CD4-positive, CD25-positive, alpha-beta regulatory T cell (primary cell): ENCODE data around the gene PRR22. TPM values are rescaled to one million over a fixed set of nuclear protein-coding genes. Genes with fewer than 3 reads are reported as not detected.

ENCODE experiments used
- ATAC-seq, 2 donors: fragments of 150-1000 bp; cut with Tn5 transposase; one replicate each; pipeline ENCODE4 v1.10.0; 2021; ENCODE audit warnings: low read depth in 2 of 2, moderate number of reproducible peaks in 2 of 2, moderate library complexity in 1 of 2
- DNase-seq, 3 donors: peaks; one replicate each; pipeline versions ENCODE4 v3.0.0 to v3.0.0-alpha.2; 2012 to 2022; ENCODE audit warnings: mixed read lengths in 1 of 3
- H3K27ac ChIP-seq: one replicate; pipeline ENCODE4 v1.7.0; 2013; ENCODE audit warnings: mild to moderate bottlenecking, low read length; ENCODE audit not compliant: insufficient read depth, poor library complexity, severe bottlenecking
- H3K27me3 ChIP-seq: one replicate; pipeline ENCODE4 v1.7.0; 2013; ENCODE audit warnings: low read length; ENCODE audit not compliant: control insufficient read depth, insufficient read depth
- H3K36me3 ChIP-seq: one replicate; pipeline ENCODE4 v1.7.0; 2013; ENCODE audit warnings: mild to moderate bottlenecking, low read length, moderate library complexity; ENCODE audit not compliant: control insufficient read depth, insufficient read depth
- H3K4me1 ChIP-seq: 2 replicates; pipeline ENCODE4 v1.7.0; 2013; ENCODE audit warnings: mild to moderate bottlenecking, low read length; ENCODE audit not compliant: insufficient read depth, control insufficient read depth, poor library complexity, severe bottlenecking
- H3K4me3 ChIP-seq: one replicate; pipeline ENCODE4 v1.7.0; 2013; ENCODE audit warnings: low read depth, mild to moderate bottlenecking, low read length, moderate library complexity
- H3K9me3 ChIP-seq, 2 experiments: 1 replicate in 1 of 2; 2 replicates in 1 of 2; pipeline ENCODE4 v1.7.0; 2013; ENCODE audit warnings: low read length in 2 of 2, mild to moderate bottlenecking in 1 of 2, moderate library complexity in 1 of 2; ENCODE audit not compliant: control insufficient read depth in 2 of 2
- H3K27ac Mint-ChIP-seq, 3 donors: one replicate each; pipeline ENCODE4 v1.8.0; 2020 to 2022; ENCODE audit warnings: mild to moderate bottlenecking in 3 of 3, mixed read lengths in 3 of 3, moderate library complexity in 2 of 3
- H3K27me3 Mint-ChIP-seq: one replicate; pipeline ENCODE4 v1.8.0; 2022; ENCODE audit warnings: mild to moderate bottlenecking, mixed read lengths
- H3K36me3 Mint-ChIP-seq: one replicate; pipeline ENCODE4 v1.8.0; 2020; ENCODE audit warnings: mixed read lengths
- H3K4me1 Mint-ChIP-seq, 4 donors: one replicate each; pipeline ENCODE4 v1.8.0; 2020 to 2022; ENCODE audit warnings: mixed read lengths in 4 of 4, mild to moderate bottlenecking in 1 of 4
- H3K4me3 Mint-ChIP-seq, 4 donors: one replicate each; pipeline ENCODE4 v1.8.0; 2020 to 2022; ENCODE audit warnings: mild to moderate bottlenecking in 4 of 4, mixed read lengths in 4 of 4, moderate library complexity in 3 of 4
- H3K9me3 Mint-ChIP-seq, 7 donors: one replicate each; pipeline ENCODE4 v1.8.0; 2020 to 2022; ENCODE audit warnings: mixed read lengths in 7 of 7, mild to moderate bottlenecking in 3 of 7, moderate library complexity in 2 of 7
- polyA plus RNA-seq, 4 donors: library from polyadenylated mRNA; unstranded; fragments of 300-500 nt; fragmentation: Illumina TruSeq; gene quantifications; one replicate each; pipeline ENCODE4 v1.2.3, GENCODE V29; 2021
- total RNA-seq: library from RNA; stranded (reverse); gene quantifications from one replicate; pipeline ENCODE4 v1.2.3, GENCODE V29; 2022

Gene PRR22
- total and polyA plus RNA-seq, 5 donors from 2014 or later: 3.5 TPM; not detected in 4

DNA sequence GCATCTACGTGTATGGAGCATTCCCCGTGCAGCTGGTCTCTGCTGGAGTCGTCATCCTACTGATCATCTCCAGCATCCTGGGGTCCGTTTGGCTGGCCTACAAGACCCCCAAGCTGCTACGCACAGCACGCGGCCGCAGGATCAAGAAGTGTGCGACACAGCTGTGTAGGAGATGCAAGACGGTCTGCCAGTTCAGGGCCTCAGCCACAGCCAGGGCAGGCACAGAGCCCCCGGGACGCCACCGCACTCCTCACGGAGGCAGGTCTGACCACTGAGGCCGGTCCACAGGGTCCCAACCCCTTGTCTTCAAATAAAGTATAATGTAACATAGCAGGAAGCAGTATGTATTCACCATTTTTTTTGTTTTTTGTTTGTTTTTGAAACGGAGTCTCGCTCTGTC lies 6.1 kb downstream of the PRR22 start:
- Histone ChIP-seq H3K4me3 (no peak overlapping the region), H3K36me3 (no peaks in the 10 kb centered on the region), H3K9me3 (no peaks in the 10 kb centered on the region), H3K4me1 (no peaks in the 10 kb centered on the region), H3K27me3 (no peaks in the 10 kb centered on the region), H3K27ac (no peak overlapping the region)
- ATAC-seq (no peak), DNase-seq (no peak)
- H3K4me1 Mint-ChIP-seq: no peaks in the 10 kb centered on the region
- H3K27ac Mint-ChIP-seq: no peak overlapping the region
- H3K27me3 Mint-ChIP-seq: peaks cover 7% of the 10 kb centered on the region
- no peaks in the 10 kb centered on the region for H3K36me3 Mint-ChIP-seq
- no peaks in the 10 kb centered on the region for H3K9me3 Mint-ChIP-seq
- H3K4me3 Mint-ChIP-seq: no peak overlapping the region

DNA sequence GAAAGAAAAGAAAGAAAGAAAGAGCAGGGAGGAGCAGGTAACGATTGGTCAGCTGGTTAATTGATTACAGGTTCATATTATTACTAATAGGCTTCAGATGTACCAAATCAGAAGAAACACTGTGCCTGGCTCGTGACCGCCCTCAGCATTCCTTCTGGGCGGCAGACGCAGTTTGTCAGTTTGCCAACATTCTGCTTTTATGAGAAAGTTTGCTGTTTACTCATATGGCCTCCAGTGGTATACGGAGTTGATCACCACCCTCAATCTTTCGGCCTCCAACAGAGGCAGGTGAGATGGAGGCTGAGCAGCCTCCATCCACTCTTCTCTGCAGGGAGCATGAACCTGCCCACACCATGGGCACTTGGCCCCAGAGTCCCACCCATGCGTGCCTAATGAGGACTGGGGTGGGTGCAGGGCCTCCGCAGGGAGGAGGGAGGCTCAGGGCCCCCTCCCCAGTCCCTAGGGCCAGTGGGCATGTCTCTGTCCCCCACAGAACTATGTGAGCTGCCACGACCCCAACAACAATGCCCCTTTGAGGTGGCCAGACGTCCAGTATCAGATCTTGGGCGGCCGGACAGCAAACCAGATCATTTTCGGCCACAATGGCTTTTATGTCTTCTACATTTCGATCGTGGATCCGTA lies 8.8 kb downstream of the PRR22 start:
- no peaks in the 10 kb centered on the region for H3K4me1 ChIP-seq
- no peaks in the 10 kb centered on the region for H3K36me3 ChIP-seq
- Mint-ChIP-seq H3K4me3 (no peak overlapping the region), H3K36me3 (no peaks in the 10 kb centered on the region), H3K27ac (no peak overlapping the region), H3K27me3 (peaks cover 7% of the 10 kb centered on the region), H3K9me3 (no peaks in the 10 kb centered on the region), H3K4me1 (no peaks in the 10 kb centered on the region)
- no peaks in the 10 kb centered on the region for H3K9me3 ChIP-seq
- no peaks in the 10 kb centered on the region for H3K27me3 ChIP-seq
- ATAC-seq (no peak), DNase-seq (no peak)
- H3K27ac ChIP-seq: no peak overlapping the region
- no peak overlapping the region for H3K4me3 ChIP-seq

DNA sequence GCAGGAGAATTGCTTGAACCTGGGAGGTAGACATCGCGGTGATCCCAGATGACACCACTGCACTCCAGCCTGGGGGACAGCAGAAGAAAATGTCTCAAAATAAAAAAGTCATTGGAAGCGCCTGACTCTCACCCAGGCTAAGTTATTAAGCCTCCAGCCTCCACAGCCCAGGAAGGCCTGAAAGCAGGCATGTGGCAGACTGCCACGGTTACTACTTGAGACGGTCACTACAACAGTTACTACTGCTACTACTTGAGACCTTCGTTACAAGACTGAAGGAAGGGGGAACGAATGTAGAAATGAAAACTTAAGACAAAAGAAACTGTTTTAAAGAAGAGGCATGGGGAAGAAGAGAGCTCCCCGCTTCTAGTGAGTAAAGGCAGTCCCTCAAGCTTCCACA lies 9.6 kb downstream of the PRR22 start:
- H3K4me3 Mint-ChIP-seq: no peak overlapping the region
- H3K27me3 Mint-ChIP-seq: peaks cover 7% of the 10 kb centered on the region
- no peaks in the 10 kb centered on the region for H3K4me1 Mint-ChIP-seq
- no peak overlapping the region for H3K27ac ChIP-seq
- H3K36me3 ChIP-seq: no peaks in the 10 kb centered on the region
- ATAC-seq (no peak), DNase-seq (no peak)
- H3K9me3 Mint-ChIP-seq: no peaks in the 10 kb centered on the region
- H3K4me3 ChIP-seq: no peak overlapping the region
- no peaks in the 10 kb centered on the region for H3K9me3 ChIP-seq
- H3K27ac Mint-ChIP-seq: no peak overlapping the region
- H3K27me3 ChIP-seq: no peaks in the 10 kb centered on the region
- H3K36me3 Mint-ChIP-seq: no peaks in the 10 kb centered on the region
- H3K4me1 ChIP-seq: no peaks in the 10 kb centered on the region

- H3K4me1 ChIP-seq: no peaks in the 10 kb centered on the region
- ATAC-seq: no peak
- H3K4me3 ChIP-seq: no peak overlapping the region
- Mint-ChIP-seq H3K27ac (no peak overlapping the region), H3K9me3 (no peaks in the 10 kb centered on the region), H3K4me1 (peaks cover 0 to 4% (median 0%) of the 10 kb centered on the region in 4 donors), H3K36me3 (no peaks in the 10 kb centered on the region), H3K27me3 (peaks cover 7% of the 10 kb centered on the region), H3K4me3 (no peak overlapping the region)
- H3K9me3 ChIP-seq: no peaks in the 10 kb centered on the region
- H3K27ac ChIP-seq: no peak overlapping the region
- H3K36me3 ChIP-seq: no peaks in the 10 kb centered on the region
- H3K27me3 ChIP-seq: no peaks in the 10 kb centered on the region
- DNase-seq: no peak
These were observed 11.3 kb downstream of the PRR22 start for GRCh38 chr19:5773276-5773675.

DNA sequence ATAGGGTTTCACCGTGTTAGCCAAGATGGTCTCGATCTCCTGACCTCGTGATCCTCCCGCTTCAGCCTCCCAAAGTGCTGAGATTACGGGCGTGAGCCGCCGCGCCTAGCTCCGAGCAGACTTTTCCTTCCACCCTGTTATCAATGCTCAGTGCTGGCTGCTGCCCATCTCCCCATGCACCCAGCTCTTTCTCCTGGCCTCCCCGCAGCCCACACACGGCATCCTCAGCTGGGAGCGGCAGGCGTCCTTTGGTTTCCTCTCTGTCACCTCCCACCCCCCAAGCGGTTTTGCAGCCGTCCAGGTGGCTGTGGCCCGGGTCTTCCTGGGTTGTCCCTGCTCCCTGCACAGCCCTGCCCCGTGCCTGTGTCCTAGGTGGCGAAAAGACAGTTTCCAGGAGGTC lies 12.1 kb downstream of the PRR22 start:
- no peaks in the 10 kb centered on the region for H3K9me3 Mint-ChIP-seq
- Histone ChIP-seq H3K4me3 (no peak overlapping the region), H3K36me3 (no peaks in the 10 kb centered on the region), H3K9me3 (no peaks in the 10 kb centered on the region), H3K27me3 (no peaks in the 10 kb centered on the region), H3K27ac (no peak overlapping the region), H3K4me1 (no peaks in the 10 kb centered on the region)
- ATAC-seq (no peak), DNase-seq (no peak)
- no peak overlapping the region for H3K27ac Mint-ChIP-seq
- no peaks in the 10 kb centered on the region for H3K36me3 Mint-ChIP-seq
- peaks cover 0 to 4% (median 0%) of the 10 kb centered on the region in 4 donors for H3K4me1 Mint-ChIP-seq
- peaks cover 7% of the 10 kb centered on the region for H3K27me3 Mint-ChIP-seq
- no peak overlapping the region for H3K4me3 Mint-ChIP-seq

- no peak overlapping the region for H3K4me3 ChIP-seq
- Mint-ChIP-seq H3K4me3 (no peak overlapping the region), H3K4me1 (peaks cover 0 to 4% (median under 1%) of the 10 kb centered on the region in 4 donors), H3K27me3 (no peaks in the 10 kb centered on the region), H3K36me3 (no peaks in the 10 kb centered on the region), H3K27ac (no peak overlapping the region), H3K9me3 (no peaks in the 10 kb centered on the region)
- H3K27ac ChIP-seq: no peak overlapping the region
- no peaks in the 10 kb centered on the region for H3K36me3 ChIP-seq
- H3K9me3 ChIP-seq: no peaks in the 10 kb centered on the region
- DNase-seq (no peak), ATAC-seq (no peak)
- H3K4me1 ChIP-seq: no peaks in the 10 kb centered on the region
- no peaks in the 10 kb centered on the region for H3K27me3 ChIP-seq
These were observed 16.6 kb downstream of the PRR22 start for GRCh38 chr19:5767949-5768348.

DNA sequence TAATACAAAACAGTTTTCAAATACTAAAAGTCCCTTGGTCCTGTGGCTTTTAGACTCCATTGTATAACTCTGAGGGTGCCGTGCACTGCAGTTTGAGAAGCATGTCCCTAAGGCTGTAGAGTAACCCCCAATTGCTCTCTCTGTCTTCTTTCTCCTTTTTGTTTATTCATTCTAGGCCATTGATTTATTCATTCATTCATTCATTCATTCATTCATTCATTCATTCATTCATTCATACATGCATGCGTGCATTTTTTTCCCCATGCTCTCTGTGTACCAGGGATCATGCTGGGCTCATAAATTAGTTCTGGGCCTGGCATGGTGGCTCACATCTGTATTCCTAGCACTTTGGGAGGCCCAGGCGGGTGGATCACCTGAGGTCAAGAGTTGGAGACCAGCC lies 19.3 kb downstream of the PRR22 start:
- H3K27ac Mint-ChIP-seq: no peak overlapping the region
- H3K36me3 Mint-ChIP-seq: no peaks in the 10 kb centered on the region
- no peak for DNase-seq
- H3K27ac ChIP-seq: no peak overlapping the region
- H3K4me1 Mint-ChIP-seq: peaks cover 0 to 4% (median under 1%) of the 10 kb centered on the region in 4 donors
- H3K36me3 ChIP-seq: no peaks in the 10 kb centered on the region
- no peaks in the 10 kb centered on the region for H3K9me3 ChIP-seq
- no peak overlapping the region for H3K4me3 ChIP-seq
- no peaks in the 10 kb centered on the region for H3K4me1 ChIP-seq
- no peak overlapping the region for H3K4me3 Mint-ChIP-seq
- peaks cover 0 to 3% (median 0%) of the 10 kb centered on the region in 7 donors for H3K9me3 Mint-ChIP-seq
- ATAC-seq: no peak
- no peaks in the 10 kb centered on the region for H3K27me3 Mint-ChIP-seq
- no peaks in the 10 kb centered on the region for H3K27me3 ChIP-seq

DNA sequence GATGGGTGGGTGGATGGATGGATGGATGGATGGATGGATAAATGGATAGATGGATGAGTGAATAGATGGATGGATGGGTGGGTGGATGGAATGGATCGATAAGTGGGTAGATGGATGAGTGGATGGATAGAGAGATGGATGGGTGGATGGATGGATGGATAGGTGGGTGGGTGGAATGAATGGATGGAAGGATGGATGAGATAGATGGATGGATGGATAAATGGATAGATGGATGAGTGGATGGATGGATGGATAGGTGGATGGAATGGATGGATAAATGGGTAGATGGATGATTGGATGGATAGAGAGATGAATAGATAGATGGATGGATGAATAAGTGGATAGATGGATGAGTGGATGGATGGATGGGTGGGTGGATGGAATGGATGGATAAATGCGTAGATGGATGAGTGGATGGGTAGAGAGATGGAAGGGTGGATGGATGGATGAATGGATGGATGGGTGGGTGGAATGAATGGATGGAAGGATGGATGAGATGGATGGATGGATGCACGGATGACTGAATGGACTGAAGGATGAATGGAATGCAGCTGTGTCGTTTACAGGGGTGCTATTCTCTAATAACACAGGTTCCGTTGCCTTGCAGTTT lies 21.8 kb downstream of the PRR22 start:
- H3K27ac Mint-ChIP-seq: no peak overlapping the region
- DNase-seq: no peak
- Histone ChIP-seq H3K4me3 (no peak overlapping the region), H3K4me1 (no peaks in the 10 kb centered on the region), H3K36me3 (no peaks in the 10 kb centered on the region), H3K27ac (no peak overlapping the region), H3K27me3 (no peaks in the 10 kb centered on the region), H3K9me3 (no peaks in the 10 kb centered on the region)
- H3K4me1 Mint-ChIP-seq: peaks cover 0 to 2% (median 0%) of the 10 kb centered on the region in 4 donors
- ATAC-seq: no peak
- H3K36me3 Mint-ChIP-seq: no peaks in the 10 kb centered on the region
- H3K27me3 Mint-ChIP-seq: no peaks in the 10 kb centered on the region
- peaks cover 0 to 3% (median 0%) of the 10 kb centered on the region in 7 donors for H3K9me3 Mint-ChIP-seq
- H3K4me3 Mint-ChIP-seq: no peak overlapping the region
